Right lung (tissue), 10 donors: ENCODE measurements around the gene BPIFA2. TPM values are rescaled to one million over a fixed set of nuclear protein-coding genes. Genes with fewer than 3 reads are reported as not detected.
"Not testable (repeated sequence)": the region's sequence is repeated elsewhere in the genome, so short reads cannot be mapped to it uniquely, and the experiment has no call there.

Experiments
- DNase-seq, 2 donors: peaks; one replicate each; pipeline ENCODE4 v3.0.0-alpha.2; 2013
- long read RNA-seq, 8 donors: transcript quantifications; one replicate each; lab custom pipeline, GENCODE V29; 2026
- polyA plus RNA-seq, 5 donors: library from polyadenylated mRNA; unstranded; fragments of 120-200 nt; gene quantifications; one replicate each; pipeline versions ENCODE4 v1.2.1 to v1.2.3, GENCODE V29; 2013; ENCODE audit warnings: inconsistent platforms in 1 of 5, low replicate concordance in 1 of 5; ENCODE audit not compliant: insufficient read length in 5 of 5, insufficient read depth in 1 of 5

Gene BPIFA2, protein sequence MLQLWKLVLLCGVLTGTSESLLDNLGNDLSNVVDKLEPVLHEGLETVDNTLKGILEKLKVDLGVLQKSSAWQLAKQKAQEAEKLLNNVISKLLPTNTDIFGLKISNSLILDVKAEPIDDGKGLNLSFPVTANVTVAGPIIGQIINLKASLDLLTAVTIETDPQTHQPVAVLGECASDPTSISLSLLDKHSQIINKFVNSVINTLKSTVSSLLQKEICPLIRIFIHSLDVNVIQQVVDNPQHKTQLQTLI
- not detected for polyA plus RNA-seq
- long read RNA-seq, donor 1 = 0 reads
- long read RNA-seq, donor 2 = 0 reads
- long read RNA-seq, donor 3 = 0 reads
- long read RNA-seq, donor 4 = 0 reads
- long read RNA-seq, donor 5 = 0 reads
- long read RNA-seq, donor 6 = 0 reads
- long read RNA-seq, donor 7 = 0 reads
- long read RNA-seq, donor 8 = 0 reads

DNA sequence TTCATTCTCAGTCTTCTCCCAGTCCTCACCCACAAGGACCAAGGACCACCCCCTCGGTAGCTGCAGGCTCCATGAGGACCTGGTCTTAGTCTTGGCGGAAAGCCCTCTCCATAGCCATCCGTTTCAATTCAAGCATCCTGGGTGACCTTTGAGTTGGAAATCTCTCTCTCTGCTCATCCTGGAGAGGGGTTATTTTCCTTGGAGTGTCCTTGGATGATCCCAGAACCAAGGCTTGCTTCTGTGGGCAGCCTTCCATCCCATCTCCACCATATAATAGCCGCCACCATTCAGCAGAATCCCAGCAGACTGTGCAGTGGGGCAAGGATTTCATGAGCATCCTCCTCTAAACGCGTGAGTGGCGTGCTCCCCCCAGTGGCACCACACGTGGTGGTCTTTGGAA, at the start of gene BPIFA2:
Gene BPIFA2, plus strand, starts transcription at position 301 of the 400 bp plus-strand sequence. CDS start 987 bp downstream, outside the sequence.
- no peak for DNase-seq

DNA sequence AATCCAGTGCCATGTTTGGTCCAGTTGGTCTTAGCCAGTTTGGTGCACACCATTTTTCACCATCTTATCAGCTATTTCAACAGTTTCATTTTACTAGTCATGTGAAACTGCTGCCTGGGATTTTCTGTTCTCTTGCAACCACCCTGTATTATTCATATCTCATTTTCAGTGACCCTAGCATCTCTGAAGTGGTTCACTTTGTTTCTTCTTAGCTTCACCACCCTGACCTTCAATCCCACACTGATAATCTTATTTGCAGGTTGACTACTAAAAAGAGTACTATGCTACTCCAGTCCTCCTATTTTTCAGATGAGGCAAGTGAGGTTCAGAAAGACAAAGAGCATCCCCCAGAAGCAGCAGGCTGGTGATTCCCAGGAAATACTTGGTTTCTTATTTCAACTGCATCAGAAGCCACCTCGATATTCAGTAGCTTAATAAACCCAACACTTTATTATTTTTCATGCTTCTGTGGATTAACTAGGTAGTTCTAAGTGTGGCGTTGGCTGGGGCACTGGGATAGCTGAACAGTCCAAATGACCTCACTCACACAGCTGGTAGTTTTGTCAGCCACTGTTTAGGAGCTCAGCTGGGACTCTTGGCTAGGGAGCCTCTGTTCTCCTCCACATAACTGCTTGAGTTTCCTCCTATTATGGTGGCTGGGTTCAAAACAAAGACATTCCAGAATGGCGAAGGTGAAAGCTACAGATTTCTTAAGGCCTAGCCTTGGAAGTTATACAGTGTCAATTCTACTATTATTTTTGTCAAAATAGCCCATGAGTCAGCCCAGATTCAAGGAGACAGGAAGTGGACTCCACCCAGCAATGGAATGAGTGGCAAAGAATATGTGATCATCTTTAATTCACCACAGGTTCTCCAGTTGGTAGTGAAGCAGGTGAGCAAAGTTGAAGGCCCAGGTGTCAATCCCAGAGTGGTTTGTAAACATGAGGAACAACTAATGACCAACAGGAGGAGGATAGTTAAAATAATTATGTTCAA, 47.9 kb upstream of the BPIFA2 start:
- no peak for DNase-seq

DNA sequence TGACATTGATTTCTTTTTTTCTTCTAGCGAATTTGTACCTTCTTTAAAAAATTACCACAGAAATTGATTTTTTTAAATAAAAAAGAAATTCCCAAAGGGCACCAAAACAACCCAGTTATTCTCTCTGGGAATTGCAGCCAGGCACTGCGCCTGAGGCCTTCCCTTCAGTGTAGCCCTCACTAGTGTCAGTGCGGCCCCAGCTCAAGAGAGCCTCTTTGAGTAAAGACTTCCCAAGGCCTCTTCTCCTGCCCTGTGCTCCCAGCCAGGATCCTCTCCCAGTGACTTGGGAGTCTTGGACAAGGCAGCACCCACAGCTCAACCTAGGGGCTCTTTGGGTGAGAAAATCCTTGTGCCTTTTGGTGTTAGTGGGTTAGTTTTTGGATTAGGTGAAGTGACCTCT, 47.0 kb upstream of the BPIFA2 start:
- no peak for DNase-seq

DNA sequence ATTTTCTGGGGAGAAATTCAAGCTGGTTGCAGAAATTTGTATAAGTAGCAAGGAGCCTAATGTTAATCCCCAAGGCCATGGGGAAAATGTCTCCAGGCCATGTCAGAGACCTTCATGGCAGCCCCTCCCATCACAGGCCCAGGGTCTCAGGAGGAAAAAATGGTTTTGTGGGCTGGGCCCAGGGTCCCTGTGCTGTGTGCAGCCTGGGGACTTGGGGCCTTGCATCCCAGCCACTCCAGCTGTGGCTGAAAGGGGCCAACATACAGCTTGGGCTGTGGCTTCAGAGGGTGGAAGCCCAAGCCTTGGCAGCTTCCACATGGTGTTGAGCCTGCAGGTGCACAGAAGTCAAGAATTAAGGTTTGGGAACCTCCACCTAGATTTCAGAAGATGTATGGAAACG, 45.7 kb upstream of the BPIFA2 start:
- DNase-seq = not testable (repeated sequence)

DNA sequence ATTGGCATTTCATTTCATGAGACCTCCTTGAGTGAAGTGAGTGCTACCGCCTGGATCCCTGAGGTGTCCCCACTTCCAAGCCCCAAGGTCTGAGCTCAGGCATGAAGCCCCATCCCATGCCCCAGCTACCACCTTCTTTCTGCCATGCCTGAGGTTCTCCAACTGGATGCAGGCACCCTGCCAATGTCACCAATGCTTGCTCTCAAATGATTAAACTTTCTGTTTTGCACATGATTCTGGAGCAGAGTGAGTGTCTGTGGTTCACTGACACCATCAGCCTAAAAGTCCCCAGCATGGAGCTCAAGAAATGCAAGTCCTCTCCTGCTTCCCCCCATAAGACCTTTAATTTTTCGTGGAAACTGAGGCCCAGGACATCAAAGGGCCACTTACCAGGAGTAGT, 43.7 kb upstream of the BPIFA2 start:
- no peak for DNase-seq

DNA sequence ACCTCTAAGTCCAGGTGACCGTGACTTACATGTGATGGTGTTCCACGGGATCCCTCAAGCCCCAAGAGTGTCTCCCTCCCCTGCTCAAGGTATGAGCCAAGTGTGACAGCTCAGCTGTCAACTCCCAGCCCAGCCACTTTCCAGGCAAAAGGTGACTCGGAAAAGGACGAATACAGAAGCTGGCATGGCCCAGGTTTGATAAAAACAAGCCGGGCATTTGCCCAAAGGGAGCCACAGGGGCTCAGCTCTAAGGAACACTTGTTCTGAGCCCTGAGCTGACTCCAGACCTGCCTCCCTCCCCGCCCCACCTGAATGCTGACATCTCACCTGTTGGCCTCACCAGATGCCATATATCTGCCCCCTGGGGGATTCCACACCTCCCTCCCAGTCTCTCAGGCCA, 43.0 kb upstream of the BPIFA2 start:
- no peak for DNase-seq

DNA sequence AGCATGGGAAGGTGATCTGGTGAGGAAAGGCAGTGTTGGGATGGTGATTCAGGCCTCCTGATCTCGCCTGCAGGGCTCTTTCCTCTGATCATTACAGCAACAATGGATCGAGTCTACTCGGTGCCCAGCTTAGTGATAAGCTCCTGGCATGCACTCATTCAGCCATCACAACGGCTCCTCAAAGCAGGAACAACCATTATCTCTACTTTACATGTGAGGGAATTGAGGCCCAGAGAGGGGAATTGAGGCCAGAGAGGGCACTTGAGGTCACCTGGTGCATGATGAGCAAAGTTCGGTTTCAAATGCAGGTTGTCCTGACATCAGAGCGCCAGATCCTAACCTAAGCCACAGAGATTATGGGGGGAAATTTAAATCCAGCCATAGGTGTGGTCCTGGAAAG, 42.0 kb upstream of the BPIFA2 start:
- DNase-seq = no peak

DNA sequence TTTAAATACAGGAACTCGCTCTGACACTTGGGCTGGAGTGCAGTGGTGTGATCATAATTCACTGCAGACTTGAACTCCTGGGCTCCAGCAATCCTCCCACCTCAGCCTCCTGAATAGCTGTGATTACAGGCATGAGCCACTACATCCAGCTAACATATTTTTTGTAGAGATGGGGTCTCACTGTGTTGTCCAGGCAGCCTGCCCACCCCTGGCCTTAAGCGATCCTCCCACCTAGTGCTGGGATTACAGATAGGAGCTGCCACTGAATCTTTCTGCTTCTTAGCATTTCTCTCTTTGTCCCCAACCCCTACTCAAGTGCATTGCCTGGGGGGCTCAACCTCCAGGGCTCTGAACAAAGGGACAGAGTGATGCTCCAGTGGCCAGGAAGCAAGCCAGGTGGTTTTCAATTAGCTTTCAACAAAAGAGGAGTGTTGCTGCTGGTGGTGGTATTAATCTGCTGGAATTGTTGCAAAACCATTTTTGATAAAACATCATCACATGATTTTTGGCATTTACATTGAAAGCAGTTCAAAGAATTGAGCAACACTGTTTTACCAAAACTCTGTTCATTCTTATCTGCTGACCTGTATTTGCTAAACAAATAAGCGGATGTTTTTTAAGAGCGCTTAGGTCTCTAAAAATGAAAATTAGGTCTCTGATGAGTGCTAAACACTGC, 40.4 kb upstream of the BPIFA2 start:
- DNase-seq = no peak

DNA sequence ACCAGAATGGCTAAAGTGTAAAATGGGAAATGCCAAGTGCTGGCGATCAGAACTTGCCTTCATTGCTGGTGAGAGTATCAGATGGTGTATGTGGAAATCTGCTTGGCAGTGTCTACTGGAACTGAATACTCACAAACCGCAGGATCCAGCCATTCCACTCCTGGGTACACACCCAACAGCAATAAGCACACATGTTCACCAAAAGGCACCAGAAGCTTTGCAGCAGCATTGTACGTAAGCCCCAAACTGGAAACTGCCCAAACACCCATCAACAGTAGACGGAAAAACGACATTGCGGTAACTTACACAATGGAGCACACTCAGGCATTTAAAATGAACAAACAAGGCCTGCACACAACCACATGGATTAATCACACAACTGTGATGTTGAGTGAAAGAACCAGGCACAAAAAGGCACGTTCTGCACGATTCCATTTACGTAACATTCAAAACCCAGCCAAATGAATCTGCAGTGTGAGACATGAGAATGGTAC, 37.3 kb upstream of the BPIFA2 start:
- no peak for DNase-seq

DNA sequence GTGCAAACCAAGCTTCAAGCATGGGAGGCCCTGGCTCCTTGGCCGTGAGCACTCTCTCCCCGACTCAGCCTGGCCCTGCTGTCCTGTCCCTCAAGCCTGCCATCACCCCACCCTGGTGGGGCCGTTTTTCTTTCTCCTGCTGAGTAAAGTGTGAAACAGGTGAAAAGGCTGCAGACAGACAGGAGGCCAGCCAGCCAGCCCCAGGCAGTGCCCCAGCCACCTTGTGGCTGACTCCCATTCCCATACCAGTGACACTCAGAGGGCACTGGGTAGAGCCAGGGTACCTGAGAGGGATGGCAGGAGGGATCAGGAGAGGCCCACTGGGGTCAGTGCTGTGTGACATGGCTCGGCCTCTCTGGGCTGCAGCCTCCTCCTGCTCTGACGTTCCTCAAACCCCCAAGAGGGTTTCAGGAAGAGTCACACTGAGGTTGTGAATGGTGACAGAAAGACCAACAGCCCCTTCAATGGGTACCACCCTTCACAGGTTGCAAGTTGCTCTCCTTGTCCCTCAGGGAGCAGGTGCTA, 35.9 kb upstream of the BPIFA2 start:
- no peak for DNase-seq

DNA sequence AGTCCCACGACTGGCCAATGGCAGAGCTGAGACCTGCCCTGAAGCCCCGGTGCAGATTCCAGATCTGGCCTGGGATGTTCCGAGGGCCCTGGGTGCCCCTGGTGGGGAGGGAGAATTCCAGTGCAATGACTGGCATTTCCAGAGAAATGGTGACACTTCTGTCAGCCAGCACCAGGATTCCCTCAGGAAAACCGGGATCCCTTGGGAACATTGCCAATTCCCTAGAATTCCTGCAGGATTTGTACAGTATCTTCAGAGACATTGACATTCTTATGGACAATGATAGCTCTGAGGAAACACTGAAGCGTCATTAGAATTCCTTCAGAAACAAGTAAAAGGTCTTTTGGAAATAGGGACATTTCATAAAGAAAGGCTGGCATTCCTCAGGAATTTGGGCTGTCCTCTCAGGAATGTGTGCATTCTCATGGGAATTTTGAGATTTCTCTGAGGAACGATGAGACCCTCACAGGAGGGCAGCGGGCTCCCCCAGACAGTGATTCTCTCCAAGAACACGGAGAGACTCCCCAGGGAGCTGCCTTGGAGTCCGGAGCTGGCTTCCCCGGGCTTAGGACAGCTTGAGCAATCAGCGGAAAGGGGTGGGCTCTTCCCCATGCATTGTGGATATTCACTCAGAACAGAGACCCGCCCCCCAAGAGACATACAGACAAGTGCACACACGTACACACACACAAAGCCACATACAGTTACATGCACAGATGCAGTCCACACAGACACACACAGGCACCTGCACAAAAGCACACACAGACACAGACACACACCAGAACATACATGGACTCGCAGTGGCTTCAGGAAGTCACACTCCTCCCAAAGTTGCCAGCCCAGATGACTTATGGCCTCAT, 35.2 kb upstream of the BPIFA2 start:
- no peak for DNase-seq

DNA sequence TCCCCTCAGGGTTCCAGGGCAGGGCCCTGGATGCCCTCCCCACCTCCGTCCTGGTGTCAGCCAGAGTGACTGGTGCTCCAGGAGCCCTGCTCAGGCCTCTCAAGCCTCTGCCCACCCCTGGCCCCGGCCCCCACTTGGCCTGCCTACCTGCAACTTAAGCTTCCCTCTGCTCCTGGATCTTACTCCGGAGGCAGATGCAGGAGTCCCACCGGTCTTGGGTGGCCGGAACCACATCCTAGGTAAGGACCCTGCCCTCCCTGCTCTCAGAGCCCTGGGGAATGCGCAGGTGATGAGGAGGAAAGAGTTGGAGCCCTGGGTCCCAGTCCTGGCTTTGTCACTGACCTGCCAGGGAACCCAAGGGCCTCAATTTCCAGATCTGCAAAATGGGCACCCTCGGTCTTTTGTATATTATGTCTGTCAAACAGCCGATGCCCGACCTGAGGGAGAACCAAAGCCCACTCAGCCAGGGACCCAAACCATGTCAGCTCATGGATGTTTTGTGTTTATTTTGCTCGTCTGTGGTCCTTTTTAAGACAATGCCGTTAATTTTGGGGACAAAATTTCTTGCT, 34.5 kb upstream of the BPIFA2 start:
- no peak for DNase-seq

DNA sequence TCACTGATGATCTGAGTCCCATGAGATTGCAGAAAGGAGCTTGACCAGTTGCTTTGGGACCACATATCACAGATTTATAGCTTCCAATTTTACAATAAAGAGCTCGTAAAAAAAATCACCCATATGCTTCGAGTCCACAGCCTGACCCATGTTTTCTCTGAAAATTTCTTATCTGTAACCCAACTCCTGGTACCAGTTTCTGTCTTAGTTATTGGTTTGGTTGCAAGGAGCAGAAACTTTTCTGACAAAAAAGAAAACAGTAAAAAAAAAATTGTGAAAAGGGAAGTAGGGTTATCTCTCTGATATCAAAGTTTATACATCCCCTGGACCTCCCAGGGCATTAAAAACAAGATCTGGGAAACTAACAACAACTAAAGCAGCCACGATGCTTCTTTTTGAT, 30.8 kb upstream of the BPIFA2 start:
- no peak for DNase-seq

DNA sequence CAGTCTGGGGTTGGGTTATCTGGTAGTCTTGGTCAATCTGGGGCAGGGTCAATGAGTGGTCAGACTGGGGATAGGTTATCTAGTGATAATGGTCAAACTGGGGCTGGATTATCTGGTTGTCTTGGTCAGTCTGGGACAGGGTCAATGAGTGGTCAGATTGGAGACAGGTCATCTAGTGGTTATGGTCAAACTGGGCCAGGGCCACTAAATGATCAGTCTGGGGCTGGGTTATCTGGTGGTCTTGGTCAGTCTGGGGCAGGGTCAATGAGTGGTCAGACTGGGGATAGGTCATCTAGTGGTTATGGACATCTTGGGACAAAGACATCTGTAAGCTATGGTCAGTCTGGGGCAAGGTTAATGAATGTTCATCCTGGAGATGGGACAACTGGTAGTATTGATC, 28.5 kb upstream of the BPIFA2 start:
- DNase-seq = no peak

DNA sequence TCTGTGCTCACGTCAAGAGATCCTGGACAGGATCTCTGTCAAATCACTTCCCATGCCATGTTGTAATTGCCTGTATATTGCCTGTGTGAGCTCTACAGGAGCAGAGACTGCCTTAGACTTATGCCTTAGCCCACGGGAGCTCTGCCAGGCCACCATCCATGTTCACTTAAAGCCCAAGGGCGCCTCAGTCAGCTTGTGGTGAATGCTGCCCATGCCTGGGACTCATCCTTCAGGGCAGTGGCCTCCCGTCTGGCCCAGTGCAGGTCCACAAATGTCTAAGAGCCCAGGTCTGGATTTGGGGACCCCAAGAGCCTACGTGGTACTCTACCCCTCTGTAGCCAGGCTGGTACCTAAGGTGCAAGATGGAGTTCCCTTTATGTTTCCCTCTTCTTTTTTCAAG, 22.4 kb upstream of the BPIFA2 start:
- DNase-seq = no peak

DNA sequence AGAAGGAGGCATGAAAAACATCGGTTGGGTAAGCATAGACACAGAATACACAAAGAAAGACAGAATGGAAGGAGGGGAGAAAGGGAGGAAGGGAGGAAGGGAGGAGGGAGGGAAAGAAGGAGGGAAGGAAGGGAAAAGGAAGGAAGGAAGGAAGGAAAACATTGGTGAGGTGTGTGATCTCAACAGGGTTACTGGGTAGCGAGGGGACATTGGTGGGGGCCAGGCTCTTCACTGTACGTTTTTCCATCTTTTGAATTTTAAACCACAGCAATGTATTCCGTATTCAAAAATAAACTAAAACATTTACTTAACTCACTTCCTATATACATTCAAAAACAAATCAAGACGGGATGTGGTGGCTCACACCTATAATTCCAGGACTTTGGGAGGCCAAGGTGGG, 20.7 kb upstream of the BPIFA2 start:
- DNase-seq = no peak

DNA sequence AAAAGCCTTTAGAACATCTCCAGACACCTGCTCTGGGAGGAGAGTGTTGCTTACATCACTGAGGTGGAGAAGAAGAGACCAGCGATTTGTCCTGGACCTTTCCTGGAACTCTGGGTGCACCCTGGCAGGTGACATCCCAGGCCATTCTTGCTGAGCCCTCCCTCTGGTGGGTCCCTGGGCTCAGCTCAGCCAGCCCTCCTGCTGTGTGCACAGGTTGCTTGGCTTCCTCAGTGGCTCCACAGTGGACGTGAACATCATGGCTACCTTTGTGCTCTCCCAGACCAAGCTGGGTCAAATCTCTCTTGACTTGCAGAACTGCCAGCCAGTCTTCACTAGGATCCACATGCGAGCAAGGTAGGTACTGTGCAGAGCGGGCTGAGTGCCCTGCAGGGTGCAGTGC, 19.9 kb upstream of the BPIFA2 start:
- no peak for DNase-seq

DNA sequence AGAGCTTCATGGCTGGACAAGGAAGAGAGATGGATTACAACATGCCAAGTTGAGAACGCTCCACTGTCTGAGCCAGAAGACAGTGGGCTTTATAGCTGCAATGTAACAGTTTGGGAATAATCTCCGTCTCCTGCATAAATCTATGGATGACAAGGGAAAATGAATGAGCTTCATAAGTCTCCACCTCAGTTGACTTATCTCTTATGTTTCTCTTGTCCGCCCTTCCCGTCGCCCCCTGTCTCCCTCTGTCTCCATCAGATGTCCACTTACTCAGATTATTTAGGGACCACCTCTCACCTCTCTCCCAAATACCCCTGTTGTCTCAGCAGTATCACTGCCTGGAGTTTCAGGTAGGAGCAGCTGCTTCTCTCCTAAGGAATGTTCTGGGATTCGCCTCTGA, 13.7 kb upstream of the BPIFA2 start:
- no peak for DNase-seq

DNA sequence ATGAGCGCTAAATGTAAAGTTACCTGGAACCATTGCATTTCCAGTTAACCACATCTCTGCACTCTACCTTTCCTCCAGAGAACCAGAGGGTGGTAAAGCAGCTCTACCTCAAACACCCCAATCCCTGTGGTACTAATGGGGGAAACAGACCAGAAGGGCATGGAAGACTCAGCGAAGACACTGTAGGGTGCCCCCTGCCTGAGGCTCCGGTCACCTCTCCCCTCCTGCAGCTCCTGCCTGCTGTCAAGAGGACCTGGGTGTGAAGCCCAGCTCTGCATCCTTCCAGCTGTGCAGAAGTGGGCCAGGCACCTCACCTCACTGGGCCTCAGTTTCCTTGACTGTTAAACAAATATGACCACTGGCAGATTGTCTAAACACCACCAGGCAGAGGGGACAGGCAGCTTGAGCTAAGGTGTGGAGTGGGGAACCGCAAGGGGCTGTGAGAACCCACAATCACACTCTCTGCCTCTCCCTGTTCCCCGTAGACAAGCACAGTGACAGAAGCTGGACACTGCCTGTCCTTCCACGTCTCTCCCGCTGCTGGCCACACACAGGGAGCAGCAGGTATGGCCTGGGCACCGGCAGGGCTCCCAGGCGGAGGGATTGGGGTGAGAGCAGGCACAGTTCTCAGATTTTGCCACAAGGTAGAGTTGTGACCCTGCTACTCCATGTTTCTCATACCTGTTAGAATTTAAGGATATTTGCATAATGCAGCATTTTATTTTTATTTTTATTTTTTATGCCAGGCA, 9.1 kb upstream of the BPIFA2 start:
- DNase-seq = no peak

DNA sequence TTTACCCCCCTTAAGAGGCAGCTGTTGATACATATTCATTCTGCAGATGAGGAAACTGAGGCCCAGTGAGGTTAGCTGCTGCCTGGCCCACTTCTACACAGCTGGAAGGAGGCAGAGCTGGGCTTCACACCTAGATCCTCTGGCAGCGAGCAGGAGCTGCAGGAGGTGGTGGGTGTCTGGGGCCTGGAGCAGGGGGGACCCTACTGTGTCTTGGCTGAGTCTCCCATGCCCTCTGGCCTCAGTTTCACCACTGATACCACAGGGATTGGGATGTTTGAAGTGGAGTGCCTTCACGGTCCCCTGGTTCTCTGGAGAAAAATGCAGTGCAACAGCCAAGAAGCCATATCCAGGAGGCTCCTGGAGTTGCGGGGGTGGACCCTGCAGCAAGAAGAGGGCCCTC, 8.2 kb upstream of the BPIFA2 start:
- no peak for DNase-seq
